NCI-H345 treated with DMSO at 0.1 percent for 48 hours (cell line): ENCODE results near the gene GATB.

Experiments used
- DNase-seq: peaks from one replicate; lab custom pipeline; 2025; ENCODE audit not compliant: unreplicated experiment; lab: John Stamatoyannopoulos, UW

Gene GATB

GRCh38 chr4:151656058-151656457 is 104.7 kb downstream of the GATB start:
- DNase-seq = no peak

- DNase-seq = no peak
Measured at GRCh38 chr4:151653548-151653918, 107.3 kb downstream of the GATB start.

- no peak for DNase-seq
Measured at GRCh38 chr4:151652841-151653547, 107.8 kb downstream of the GATB start.

- DNase-seq = no peak
Measured at GRCh38 chr4:151651496-151651895, 109.3 kb downstream of the GATB start.

GRCh38 chr4:151649479-151649878 is 111.3 kb downstream of the GATB start:
- DNase-seq = no peak

- DNase-seq = no peak
Measured at GRCh38 chr4:151646322-151646721, 114.5 kb downstream of the GATB start.

- no peak for DNase-seq
Measured at GRCh38 chr4:151644622-151645021, 116.2 kb downstream of the GATB start.

- no peak for DNase-seq
Measured at GRCh38 chr4:151643564-151643963, 117.2 kb downstream of the GATB start.

GRCh38 chr4:151641983-151642382 is 118.8 kb downstream of the GATB start:
- no peak for DNase-seq

- no peak for DNase-seq
Measured at GRCh38 chr4:151641167-151641566, 119.6 kb downstream of the GATB start.

GRCh38 chr4:151640381-151640780 is 120.4 kb downstream of the GATB start:
- no peak for DNase-seq

- DNase-seq = no peak
Measured at GRCh38 chr4:151638295-151638858, 122.4 kb downstream of the GATB start.

GRCh38 chr4:151631349-151631748 is 129.5 kb downstream of the GATB start:
- DNase-seq = no peak

- DNase-seq = no peak
Measured at GRCh38 chr4:151629097-151629783, 131.6 kb downstream of the GATB start.

- no peak for DNase-seq
Measured at GRCh38 chr4:151628001-151628608, 132.7 kb downstream of the GATB start.

GRCh38 chr4:151627491-151627890 is 133.3 kb downstream of the GATB start:
- DNase-seq = no peak

- DNase-seq = no peak
Measured at GRCh38 chr4:151626751-151627150, 134.1 kb downstream of the GATB start.

- DNase-seq = no peak
Measured at GRCh38 chr4:151626228-151626627, 134.6 kb downstream of the GATB start.

- DNase-seq = no peak
Measured at GRCh38 chr4:151624626-151625565, 135.9 kb downstream of the GATB start.
